PFSK-1 (cell line): ENCODE measurements around the gene COX6B1.

Source experiments
- POLR2AphosphoS5 ChIP-seq: IDR thresholded peaks from 2 replicates; pipeline ENCODE4 v1.6.1; 2012; ENCODE audit warnings: low read depth, mild to moderate bottlenecking, control low read depth, low read length, moderate library complexity
- SIN3A ChIP-seq: IDR thresholded peaks from 2 replicates; pipeline ENCODE4 v1.6.1; 2012; ENCODE audit warnings: mild to moderate bottlenecking, low read length, moderate library complexity, borderline replicate concordance; ENCODE audit not compliant: insufficient read depth
- TF ChIP-seq, protein P1 (sequence below), 2 experiments: IDR thresholded peaks; 2 replicates each; pipeline versions ENCODE4 v1.6.1 to v1.8.0; 2011 to 2012; ENCODE audit warnings: low read depth in 2 of 2, low read length in 2 of 2, control low read depth in 1 of 2, inconsistent platforms in 1 of 2, mild to moderate bottlenecking in 1 of 2, moderate library complexity in 1 of 2; ENCODE audit not compliant: insufficient read depth in 1 of 2

DNA sequence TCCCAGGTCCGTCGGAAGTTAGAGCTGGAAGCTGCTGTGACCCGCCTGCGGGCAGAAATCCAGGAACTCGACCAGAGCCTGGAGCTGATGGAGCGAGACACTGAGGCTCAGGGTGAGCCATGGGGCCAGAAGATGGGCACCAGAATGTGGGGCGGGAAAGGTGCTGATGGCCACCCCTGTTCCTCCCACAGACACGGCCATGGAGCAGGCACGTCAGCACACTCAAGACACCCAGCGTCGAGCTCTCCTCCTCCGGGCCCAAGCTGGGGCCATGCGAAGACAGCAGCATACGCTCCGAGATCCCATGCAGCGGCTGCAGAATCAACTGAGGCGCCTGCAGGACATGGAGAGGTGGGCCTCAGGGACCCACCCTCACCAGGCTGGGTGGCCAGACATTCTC, 33.1 kb upstream of the COX6B1 start:
- TF ChIP-seq, protein P1, sequence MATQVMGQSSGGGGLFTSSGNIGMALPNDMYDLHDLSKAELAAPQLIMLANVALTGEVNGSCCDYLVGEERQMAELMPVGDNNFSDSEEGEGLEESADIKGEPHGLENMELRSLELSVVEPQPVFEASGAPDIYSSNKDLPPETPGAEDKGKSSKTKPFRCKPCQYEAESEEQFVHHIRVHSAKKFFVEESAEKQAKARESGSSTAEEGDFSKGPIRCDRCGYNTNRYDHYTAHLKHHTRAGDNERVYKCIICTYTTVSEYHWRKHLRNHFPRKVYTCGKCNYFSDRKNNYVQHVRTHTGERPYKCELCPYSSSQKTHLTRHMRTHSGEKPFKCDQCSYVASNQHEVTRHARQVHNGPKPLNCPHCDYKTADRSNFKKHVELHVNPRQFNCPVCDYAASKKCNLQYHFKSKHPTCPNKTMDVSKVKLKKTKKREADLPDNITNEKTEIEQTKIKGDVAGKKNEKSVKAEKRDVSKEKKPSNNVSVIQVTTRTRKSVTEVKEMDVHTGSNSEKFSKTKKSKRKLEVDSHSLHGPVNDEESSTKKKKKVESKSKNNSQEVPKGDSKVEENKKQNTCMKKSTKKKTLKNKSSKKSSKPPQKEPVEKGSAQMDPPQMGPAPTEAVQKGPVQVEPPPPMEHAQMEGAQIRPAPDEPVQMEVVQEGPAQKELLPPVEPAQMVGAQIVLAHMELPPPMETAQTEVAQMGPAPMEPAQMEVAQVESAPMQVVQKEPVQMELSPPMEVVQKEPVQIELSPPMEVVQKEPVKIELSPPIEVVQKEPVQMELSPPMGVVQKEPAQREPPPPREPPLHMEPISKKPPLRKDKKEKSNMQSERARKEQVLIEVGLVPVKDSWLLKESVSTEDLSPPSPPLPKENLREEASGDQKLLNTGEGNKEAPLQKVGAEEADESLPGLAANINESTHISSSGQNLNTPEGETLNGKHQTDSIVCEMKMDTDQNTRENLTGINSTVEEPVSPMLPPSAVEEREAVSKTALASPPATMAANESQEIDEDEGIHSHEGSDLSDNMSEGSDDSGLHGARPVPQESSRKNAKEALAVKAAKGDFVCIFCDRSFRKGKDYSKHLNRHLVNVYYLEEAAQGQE (IDR thresholded peaks at IDR 0.05; ENCODE audit: insufficient read depth in 1 of 2, low read depth in 2 of 2, low read length in 2 of 2) = no peak
- TF ChIP-seq POLR2AphosphoS5 (no peak), SIN3A (no peak)
